ENCODE results near the gene PEX7.
"Not testable (repeated sequence)": the region's sequence is repeated elsewhere in the genome, so short reads cannot be mapped to it uniquely, and the experiment has no call there.

Gene PEX7

GRCh38 chr6:136790411-136791295 is 31.7 kb upstream of the PEX7 start:
- no peak for DNase-seq (ENCODE audit: low read depth in 2 of 2)

- DNase-seq (ENCODE audit: low read depth in 2 of 2), result no peak
These were observed 30.9 kb upstream of the PEX7 start for GRCh38 chr6:136791296-136792094.

- DNase-seq (ENCODE audit: low read depth in 2 of 2), result no peak
These were observed 30.3 kb upstream of the PEX7 start for GRCh38 chr6:136792095-136792409.

GRCh38 chr6:136792410-136793262 is 29.8 kb upstream of the PEX7 start, which contains the start of gene MAP3K5:
Gene MAP3K5 (minus strand): TSS chr6:136792477. CDS start chr6:136792157, 320 bp downstream.
- DNase-seq (ENCODE audit: low read depth in 2 of 2), result no peak

GRCh38 chr6:136793363-136793762 is 29.0 kb upstream of the PEX7 start:
- no peak for DNase-seq (ENCODE audit: low read depth in 2 of 2)

- no peak for DNase-seq (ENCODE audit: low read depth in 2 of 2)
These were observed 27.0 kb upstream of the PEX7 start for GRCh38 chr6:136795386-136795785.

GRCh38 chr6:136795996-136796395 is 26.4 kb upstream of the PEX7 start:
- no peak for DNase-seq (ENCODE audit: low read depth in 2 of 2)

GRCh38 chr6:136798044-136798443 is 24.3 kb upstream of the PEX7 start:
- no peak for DNase-seq (ENCODE audit: low read depth in 2 of 2)

GRCh38 chr6:136801581-136801980 is 20.8 kb upstream of the PEX7 start:
- DNase-seq (ENCODE audit: low read depth in 2 of 2), result no peak

GRCh38 chr6:136803608-136804007 is 18.8 kb upstream of the PEX7 start:
- DNase-seq (ENCODE audit: low read depth in 2 of 2), result no peak

GRCh38 chr6:136809091-136809860 is 13.1 kb upstream of the PEX7 start:
- no peak for DNase-seq (ENCODE audit: low read depth in 2 of 2)

- DNase-seq (ENCODE audit: low read depth in 2 of 2), result no peak
These were observed 11.1 kb upstream of the PEX7 start for GRCh38 chr6:136811272-136811671.

GRCh38 chr6:136812174-136812573 is 10.2 kb upstream of the PEX7 start:
- no peak for DNase-seq (ENCODE audit: low read depth in 2 of 2)

GRCh38 chr6:136815608-136816007 is 6.8 kb upstream of the PEX7 start:
- DNase-seq (ENCODE audit: low read depth in 2 of 2), result not testable (repeated sequence)

- no peak for DNase-seq (ENCODE audit: low read depth in 2 of 2)
These were observed 5.7 kb upstream of the PEX7 start for GRCh38 chr6:136816656-136817055.

- DNase-seq (ENCODE audit: low read depth in 2 of 2), result no peak
These were observed 1.8 kb upstream of the PEX7 start for GRCh38 chr6:136820561-136820960.

- no peak for DNase-seq (ENCODE audit: low read depth in 2 of 2)
These were observed 381 bp upstream of the PEX7 start for GRCh38 chr6:136822046-136822375.

GRCh38 chr6:136823128-136823660 is 802 bp downstream of the PEX7 start:
- no peak for DNase-seq (ENCODE audit: low read depth in 2 of 2)

GRCh38 chr6:136826216-136826615 is 3.8 kb downstream of the PEX7 start:
- no peak for DNase-seq (ENCODE audit: low read depth in 2 of 2)

GRCh38 chr6:136831873-136832562 is 9.6 kb downstream of the PEX7 start:
- DNase-seq (ENCODE audit: low read depth in 2 of 2), result no peak

Data from fibroblast of skin of left biceps (primary cell).